AG08396 (cell line): ENCODE measurements around the gene PIF1.

Source experiments
- DNase-seq: peaks from one replicate; pipeline ENCODE4 v3.0.0; 2012; ENCODE audit warnings: low spot score, mixed read lengths

PIF1 gene

GRCh38 chr15:64775551-64776401 is 49.7 kb downstream of the PIF1 start, which contains the start of gene RBPMS2:
Gene RBPMS2, minus strand, starts transcription at chr15:64775589. Its CDS starts 270 bp downstream, at chr15:64775319.
- DNase-seq: peak; percentile 40

GRCh38 chr15:64774629-64775493 is 50.6 kb downstream of the PIF1 start:
- peak; percentile 49 for DNase-seq

GRCh38 chr15:64774037-64774628 is 51.3 kb downstream of the PIF1 start:
- no peak for DNase-seq

- no peak for DNase-seq
Measured at GRCh38 chr15:64773606-64774005, 51.8 kb downstream of the PIF1 start.

- no peak for DNase-seq
Measured at GRCh38 chr15:64772964-64773363, 52.5 kb downstream of the PIF1 start.

- no peak for DNase-seq
Measured at GRCh38 chr15:64772488-64772887, 53.0 kb downstream of the PIF1 start.

GRCh38 chr15:64770626-64771025 is 54.8 kb downstream of the PIF1 start:
- DNase-seq: no peak

GRCh38 chr15:64767203-64767602 is 58.2 kb downstream of the PIF1 start:
- no peak for DNase-seq

GRCh38 chr15:64766058-64766457 is 59.4 kb downstream of the PIF1 start:
- DNase-seq: no peak
